ENCODE data around the gene PDCD7.
A peak's percentile ranks its signal among the peaks of the same experiment; 100 is the strongest.
"Not testable (repeated sequence)": the region's sequence is repeated elsewhere in the genome, so short reads cannot be mapped to it uniquely, and the experiment has no call there.

Gene PDCD7

DNA sequence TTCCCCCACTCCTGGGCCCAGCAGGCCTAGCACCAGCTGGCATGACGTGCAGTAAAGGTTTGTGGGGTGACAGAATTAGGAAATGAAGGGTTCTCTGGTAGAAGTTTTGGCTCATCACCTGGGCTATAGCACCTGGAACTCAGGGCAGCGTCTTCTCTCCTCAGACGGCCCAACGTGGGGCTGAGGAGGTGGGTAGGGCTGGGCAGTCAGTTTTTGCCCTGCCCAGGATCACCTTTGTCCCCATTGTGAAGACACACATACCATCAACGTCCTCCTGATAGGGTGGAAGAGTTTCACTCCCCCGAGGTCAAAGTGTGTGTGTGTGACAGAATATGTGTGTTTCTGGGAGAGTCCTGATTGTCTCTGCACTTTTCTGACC is 45.0 kb downstream of the PDCD7 start:
- DNase-seq = no peak

DNA sequence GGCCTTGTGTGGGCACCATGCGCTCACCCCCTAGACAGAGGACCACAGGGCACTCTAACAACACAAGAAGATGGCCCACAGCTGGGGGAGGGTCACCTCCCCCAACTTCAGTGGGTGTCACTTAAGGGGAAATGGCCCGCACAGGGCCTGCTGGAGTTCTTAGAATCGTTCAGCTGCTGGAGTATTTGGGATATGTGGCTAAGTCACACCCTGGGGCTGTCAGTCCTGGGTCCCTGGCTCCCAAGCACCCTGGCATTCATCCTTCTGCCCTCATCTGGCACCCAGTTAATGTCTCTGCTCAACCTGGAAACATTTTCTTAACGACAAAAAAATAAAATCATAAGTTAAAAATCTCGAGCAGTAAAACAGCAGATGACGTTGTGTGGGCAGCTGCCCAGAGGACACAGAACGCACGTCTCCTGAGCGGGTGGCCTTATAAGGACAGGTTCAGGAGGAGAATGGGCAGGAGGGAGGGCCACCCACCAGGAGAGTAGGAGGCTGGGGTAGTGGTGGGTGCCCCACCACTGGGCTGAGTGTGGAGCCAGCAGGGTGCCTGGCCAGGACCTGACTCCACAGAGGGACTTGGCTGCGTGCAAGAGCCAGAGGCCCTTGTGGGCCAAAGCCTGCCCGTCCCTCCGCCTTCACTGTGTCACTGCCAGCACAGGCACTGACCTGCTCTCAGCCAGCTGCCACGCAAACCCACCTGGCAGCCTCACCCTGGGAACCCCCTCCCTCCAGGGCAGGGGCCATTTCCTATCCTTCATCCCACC is 45.5 kb downstream of the PDCD7 start:
- DNase-seq = no peak

DNA sequence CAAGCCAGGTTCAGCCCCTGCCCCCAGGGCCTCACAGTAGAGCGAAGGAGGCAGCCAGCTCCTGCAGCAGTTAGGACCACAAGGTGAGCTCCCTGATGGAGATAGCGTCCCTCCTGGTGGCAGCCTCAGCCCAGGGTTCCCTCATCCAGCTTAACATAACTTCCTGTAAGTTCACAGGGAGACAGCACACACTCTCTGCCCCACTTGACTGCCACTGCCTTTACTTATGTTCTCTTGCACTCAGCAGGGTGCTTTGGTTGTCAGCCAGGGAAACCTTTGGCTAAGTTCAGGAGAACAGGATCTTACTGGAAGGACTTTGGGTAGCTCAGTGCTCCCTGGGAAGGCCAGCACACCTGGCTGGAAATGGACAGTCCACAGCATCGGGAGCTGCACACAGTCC is 46.2 kb downstream of the PDCD7 start:
- no peak for DNase-seq

DNA sequence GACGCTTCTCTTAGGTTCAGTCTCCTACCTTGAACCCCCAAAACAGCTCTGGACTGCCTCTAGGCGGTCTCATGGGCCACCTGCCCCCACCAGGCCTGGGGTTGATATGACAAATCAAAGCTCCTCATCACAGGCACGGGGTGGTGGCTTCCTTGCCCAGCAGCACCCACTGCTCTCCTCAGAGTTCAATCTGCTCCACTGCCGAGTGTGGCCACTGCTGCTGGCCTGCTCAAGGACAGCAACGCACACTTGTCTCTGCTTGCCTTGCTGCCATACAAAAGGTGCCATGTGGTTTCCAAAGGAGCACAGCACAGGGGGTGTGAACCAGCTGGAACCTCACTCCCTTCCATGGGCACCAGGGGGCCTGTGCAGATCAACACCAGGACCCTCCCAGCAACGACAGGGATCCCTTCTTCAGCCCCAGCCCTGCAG is 46.9 kb downstream of the PDCD7 start:
- no peak for DNase-seq

DNA sequence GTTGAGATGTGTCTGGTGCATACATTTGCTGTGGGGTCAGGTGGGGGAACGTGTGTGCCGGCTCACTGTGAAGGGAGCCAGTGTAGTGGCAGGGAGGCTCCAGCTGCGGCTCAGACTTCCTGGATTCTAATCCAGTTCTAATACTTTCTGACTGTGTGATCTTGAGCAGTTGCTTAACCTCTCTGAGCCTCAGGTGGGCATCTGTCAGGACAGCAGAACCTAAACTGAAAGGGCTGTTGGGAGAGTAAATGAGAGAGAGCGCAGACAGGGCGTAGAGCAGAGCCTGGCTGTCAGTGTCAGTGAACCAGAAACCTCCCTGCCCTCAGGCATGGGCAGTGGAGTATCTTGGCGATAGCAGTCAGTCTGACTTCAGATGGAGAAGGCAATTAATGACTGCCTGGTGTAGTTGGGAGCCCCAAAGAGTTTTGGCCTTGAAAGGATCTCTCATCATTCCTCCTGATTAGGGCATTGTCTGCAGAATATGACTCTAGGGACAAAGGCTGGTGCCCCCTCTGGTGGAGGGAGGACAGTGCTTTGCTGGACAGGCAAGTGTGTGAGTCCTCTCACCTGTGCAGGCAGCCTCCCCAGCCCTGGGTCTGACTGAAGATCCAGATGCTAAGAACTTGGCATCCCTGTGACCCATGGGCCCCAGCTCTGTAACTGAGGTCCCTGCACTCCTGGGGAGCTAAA is 47.5 kb downstream of the PDCD7 start:
- DNase-seq = peak; percentile 8

DNA sequence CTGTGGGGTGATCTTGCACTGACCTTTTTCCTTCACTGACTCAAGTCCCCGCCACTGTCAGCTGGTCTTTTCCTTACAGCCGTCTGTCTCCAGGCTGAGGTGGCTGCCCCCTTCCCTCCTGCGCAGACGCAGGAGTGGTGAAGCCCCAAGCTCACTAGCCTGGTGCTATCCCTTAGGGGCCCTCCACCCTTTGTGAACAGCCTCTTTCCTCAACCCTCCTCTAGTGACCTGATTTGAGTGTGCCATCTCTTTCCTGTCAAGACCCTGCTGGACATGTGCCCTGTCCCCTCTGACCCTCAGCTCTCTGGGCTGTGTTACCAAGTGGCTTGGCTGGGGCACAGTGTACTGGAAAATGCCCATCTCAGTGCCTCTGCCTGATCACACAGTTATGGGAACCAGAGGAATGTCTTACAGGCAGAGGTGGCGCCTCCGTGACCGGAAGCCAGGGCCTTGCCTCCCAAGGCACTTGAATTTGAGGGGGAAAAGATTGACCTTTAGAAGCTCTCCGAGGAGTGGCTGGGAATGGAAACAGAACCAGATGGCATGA is 48.3 kb downstream of the PDCD7 start:
- no peak for DNase-seq

DNA sequence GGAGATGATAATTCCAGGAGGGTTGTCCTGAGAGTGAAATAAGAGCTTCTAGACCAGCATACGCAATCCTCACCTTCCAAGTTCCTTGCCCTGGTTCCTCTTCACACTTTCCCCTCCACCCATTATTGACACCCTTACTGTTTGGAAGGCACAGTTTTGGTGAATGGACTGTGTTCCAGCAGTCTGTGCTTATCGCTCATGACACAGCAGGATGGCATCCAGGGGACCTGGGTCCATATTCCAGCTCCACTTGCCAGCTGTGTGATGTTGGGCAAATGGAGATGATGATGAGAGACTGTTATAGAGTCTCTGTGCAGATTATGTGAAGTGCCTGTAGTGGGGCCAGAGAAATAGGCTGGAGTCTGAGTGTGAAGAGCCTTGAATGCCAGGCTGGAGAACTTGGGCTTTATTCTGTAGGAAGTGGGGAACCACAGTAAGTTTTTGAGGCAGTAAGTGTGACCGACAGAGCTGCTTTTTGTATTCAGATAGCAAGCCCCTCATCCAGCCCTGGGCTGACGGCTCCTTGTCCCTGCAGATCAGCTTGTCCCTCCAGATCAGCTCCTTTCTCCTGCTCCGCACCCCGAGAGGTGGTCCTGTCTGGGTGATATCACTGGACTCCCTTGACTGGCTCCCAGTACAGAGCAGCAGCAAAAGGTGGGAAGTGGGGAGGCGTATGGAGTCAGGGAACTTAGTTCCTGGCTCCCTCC is 49.0 kb downstream of the PDCD7 start:
- no peak for DNase-seq

DNA sequence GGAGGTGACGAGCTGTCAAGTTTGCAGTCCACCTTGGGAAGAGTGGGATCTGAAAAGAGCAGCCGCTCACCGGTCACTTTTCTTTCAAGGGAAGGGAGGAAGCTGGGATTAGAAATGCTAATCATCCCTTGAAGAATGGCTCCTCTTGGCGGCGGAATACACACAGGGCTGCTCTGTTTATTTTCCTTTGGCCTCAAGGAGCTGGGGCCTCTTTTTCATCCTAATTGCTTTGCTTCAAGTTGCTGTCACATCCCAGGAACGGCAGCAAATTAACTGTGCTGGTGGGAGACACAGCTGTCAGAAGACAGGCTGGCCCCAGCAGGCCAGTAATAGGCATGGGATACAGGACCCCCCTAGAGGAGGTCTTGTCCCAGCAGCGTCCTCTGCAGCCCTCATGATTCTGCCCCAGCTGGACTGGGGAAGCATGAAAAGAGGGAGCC is 50.3 kb downstream of the PDCD7 start:
- no peak for DNase-seq

DNA sequence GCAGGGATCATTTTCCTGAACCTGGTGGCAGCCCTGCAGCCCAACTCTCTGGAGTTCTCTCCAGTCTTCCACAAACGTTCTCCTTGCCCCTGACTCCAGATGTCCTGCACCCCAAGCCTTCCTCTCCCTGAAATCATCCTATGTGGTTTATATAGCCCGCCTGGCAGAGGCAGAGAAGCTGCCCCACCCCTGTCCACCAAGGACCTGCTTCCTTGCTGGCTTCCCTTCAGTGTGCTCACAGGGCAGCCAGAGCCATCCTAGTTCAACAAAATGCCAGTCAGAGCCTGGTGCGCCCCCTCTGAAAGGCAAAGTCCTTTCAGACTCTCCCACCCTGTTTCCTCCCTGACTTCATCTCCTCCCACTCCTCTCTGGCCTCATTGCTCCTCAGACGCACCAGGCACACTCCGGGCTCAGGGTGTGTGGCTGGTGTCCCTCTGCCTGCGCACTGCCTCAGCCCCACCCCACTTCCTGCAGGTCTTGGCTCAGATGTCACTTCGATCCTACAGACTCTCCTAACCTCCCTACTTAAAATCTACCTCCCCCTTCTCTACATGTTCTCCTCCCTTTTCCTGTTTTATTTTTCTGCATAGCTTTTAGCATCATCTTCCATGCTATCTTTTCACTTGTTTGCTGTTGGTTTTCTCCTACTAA is 51.2 kb downstream of the PDCD7 start:
- DNase-seq = no peak

DNA sequence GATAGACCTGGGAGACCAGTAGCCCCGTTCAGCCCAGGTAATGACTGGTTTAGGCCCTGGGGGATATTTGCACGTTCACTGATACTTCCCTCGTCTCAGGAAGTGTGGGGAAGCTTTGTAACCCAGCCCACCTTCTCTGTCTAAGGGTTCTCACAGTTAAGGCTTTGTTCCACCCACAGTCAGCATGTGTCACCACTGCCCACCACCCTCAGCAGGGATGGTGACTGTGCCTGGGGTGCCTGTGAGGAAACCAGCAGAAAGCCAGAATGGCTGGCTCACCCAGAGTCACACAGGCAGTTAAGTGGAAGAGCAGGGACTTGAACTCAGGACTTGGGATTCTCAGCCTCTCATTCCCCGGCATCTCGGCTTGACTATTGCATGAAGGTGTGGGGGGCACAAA is 51.9 kb downstream of the PDCD7 start:
- DNase-seq = no peak

DNA sequence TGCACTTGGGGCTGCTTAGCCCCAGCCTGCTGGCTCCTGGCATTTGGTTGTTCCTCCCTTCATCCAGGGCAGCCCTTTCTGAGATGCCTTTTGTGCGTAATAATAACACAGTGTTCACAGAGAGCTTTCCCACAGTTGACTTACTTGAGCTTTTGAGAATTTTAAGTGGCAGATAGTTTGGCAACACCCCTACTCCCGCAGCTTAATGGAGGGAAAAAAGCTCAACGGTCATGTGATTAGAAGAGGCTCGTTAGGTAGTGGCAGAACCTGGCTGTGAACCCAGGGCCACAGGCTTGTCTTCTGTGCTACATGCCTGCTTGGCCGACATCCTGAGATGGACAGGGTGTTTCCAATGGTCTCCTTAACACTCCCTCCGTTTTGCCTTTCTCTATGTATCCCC is 52.3 kb downstream of the PDCD7 start:
- no peak for DNase-seq

DNA sequence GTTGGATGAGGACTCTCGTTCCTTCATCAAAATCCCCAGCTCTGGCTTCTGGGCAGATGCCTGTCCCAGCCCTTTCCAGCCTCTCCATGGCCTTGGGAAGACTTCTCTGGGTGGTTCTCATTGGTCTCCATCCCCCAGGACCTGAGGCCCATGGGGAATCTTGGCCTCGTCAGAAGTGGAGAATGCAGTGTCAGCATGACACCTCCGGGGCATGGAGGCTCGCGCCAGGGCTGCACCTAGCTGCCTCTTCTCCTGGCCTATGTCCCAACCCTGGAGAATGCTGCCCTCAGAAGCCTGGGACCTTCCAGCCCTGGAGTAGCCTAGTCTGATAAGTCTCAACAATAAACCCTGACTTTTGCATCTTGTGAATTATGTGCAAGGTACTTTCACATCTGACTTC is 54.0 kb downstream of the PDCD7 start:
- DNase-seq = no peak

DNA sequence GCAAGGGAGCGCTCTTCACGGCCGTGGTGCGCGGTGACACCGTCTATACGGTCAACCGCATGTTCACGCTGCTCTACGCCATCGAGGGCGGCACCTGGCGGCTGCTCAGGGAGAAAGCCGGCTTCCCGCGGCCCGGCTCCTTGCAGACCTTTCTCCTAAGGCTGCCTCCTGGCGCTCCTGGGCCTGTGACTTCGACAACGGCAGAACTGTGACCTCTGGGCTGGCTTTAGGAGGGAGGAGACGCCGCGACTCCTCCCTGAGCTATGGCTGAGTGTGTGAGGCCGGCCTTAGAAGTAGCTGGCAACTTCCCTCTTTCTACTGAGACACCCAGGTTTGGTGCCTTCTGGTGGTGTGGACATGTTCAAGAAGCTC is 55.6 kb downstream of the PDCD7 start:
- no peak for DNase-seq

DNA sequence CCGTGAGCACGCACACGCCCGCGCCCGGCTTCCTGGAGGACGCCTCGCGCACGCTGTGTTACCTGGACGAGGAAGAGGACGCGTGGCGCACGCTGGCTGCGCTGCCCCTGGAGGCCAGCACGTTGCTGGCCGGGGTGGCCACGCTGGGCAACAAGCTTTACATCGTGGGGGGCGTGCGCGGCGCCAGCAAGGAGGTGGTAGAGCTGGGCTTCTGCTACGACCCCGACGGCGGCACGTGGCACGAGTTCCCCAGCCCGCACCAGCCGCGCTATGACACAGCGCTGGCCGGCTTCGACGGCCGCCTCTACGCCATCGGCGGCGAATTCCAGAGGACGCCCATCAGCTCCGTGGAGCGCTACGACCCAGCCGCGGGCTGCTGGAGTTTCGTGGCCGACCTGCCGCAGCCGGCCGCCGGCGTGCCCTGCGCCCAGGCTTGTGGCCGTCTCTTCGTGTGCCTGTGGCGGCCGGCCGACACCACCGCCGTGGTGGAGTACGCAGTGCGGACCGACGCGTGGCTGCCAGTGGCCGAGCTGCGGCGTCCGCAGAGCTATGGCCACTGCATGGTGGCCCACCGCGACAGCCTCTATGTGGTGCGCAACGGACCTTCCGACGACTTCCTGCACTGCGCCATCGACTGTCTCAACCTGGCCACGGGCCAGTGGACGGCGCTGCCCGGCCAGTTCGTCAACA is 56.2 kb downstream of the PDCD7 start:
- DNase-seq = no peak

DNA sequence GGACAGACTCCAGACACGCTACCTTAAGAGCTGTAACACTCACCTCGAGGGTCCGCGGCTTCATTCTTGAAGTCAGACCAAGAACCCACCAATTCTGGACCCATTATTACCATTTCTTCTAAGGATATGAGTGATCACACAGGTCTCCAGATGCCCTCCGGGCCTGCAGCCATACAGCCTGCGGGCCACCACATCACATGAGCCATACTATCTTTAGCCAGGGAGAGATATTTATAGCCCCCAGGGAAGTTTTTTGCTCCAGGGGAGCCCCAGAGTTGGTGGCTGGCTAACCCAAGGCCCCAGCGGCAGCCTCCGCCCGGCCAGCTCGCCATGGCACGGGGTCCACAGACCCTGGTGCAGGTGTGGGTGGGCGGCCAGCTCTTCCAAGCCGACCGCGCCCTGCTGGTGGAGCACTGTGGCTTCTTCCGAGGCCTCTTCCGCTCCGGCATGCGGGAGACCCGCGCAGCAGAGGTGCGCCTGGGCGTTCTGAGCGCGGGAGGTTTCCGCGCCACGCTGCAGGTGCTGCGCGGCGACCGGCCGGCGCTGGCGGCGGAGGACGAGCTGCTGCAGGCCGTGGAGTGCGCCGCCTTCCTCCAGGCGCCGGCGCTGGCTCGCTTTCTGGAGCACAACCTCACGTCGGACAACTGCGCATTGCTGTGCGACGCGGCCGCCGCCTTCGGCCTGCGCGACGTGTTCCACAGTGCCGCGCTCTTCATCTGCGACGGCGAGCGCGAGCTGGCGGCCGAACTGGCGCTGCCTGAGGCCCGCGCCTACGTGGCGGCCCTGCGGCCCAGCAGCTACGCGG is 56.9 kb downstream of the PDCD7 start, which contains the start of gene KBTBD13:
KBTBD13 (plus strand) TSS at position 261 of the 805 bp plus-strand sequence; CDS start at position 331, 70 bp downstream.
- DNase-seq = no peak

DNA sequence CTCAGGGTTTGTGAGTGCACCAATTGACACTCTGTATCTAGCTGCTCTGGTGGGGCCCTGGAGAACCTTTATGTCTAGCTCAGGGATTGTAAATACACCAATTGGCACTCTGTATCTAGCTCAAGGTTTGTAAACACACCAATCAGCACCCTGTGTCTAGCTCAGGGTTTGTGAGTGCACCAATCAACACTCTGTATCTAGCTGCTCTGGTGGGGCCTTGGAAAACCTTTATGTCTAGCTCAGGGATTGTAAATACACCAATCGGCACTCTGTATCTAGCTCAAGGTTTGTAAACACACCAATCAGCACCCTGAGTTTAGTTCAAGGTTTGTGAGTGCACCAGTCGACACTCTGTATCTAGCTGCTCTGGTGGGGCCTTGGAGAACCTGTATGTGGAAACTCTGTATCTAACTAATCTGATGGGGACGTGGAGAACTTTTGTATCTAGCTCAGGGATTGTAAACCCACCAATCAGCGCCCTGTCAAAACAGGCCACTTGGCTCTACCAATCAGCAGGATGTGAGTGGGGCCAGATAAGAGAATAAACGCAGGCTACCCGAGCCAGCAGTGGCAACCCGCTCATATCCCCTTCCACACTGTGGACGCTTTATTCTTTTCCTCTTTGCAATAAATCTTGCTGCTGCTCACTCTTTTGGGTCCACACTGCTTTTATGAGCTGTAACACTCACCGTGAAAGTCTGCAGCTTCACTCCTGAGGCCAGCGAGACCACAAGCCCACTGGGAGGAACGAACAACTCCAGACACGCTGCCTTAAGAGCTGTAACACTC is 57.8 kb downstream of the PDCD7 start:
- DNase-seq = not testable (repeated sequence)

DNA sequence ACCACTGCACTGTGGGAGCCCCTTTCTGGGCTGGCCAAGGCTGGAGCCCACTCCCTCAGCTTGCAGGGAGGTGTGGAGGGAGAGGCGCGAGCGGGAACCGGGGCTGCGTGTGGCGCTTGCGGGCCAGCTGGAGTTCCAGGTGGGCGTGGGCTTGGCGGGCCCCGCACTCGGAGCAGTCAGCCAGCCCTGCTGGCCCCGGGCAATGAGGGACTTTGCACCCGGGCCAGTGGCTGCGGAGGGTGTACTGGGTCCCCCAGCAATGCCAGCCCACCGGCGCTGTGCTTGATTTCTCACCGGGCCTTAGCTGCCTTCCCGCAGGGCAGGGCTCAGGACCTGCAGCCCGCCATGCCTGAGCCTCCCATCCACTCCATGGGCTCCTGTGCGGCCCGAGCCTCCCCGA is 58.7 kb downstream of the PDCD7 start:
- not testable (repeated sequence) for DNase-seq

DNA sequence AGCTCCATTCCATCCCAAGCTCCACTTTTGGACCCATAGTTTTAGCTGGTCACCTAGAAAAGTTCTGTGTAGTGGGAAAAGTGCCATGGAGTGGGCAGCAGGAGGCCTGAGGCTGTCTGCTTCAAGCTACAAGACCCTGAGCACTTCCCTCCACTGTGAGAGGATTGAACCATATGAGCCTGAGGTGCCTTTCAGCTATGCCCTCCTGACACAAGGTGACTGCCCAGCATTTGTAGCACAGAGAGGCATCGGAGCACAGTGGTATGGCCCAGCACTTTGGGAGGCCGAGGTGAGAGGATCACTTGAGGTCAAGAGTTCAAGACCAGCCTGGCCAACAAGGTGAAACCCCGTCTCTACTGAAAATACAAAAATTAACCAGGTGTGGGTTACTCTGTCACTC is 61.0 kb downstream of the PDCD7 start:
- DNase-seq = no peak

DNA sequence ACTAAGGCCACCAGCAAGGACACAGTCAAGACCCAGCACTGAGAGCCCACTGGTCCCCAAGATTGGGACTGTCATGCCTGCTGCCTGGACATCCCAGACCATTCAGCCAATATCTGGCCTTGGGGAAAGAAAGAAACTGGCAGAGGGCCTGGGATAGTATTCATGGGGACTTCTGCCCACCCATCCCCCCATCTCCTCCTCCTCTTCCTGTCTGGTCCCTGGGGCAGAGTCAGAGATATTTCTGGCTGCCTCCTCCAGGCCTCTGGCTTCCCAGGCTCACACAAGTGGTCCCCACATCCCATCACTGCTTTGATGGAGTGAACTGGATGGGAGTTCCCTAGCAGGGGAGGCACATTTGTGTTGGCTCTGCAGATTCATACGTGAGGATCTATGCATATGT is 61.6 kb downstream of the PDCD7 start:
- DNase-seq = no peak

DNA sequence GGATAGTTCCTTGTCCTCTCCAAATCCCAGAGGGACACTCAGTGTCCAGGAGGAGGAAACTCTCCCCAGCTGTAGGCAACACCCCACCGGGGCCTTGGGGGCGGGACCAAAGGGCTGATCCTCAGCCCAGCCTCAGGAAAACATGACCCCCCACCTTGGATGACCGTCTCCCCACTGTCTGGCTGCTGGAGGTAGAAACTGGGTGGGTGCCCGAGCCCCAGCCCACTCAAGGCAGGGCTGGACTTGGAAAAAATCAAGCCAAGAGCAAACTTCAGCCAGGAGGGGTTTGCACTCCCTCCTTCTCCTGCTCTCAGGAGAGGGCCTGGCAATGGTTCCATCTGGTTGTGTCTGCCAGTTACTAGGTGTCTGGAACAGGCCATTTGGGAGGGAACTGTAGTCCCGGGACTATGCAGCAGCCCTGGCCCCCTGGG is 62.2 kb downstream of the PDCD7 start:
- DNase-seq = no peak
